ENCODE data around the gene ADAMTSL3.

DNA sequence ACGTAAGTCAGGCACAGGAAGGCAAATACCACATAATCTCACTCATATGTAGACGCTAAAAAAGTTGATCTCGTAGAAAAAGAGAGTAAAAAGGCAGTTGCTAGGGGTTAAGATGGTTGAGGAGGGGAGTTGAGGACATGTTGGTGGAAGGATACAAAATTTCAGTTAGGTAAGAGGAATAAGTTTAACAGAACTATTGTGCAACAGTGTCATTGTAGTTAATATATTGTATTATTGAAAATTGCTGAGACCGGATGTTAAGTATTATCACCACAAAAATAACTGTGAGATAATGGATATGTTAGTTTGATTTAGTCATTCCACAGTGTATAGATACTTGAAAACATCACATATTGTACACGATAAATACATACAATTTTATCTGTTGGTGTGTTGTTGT, 139.1 kb downstream of the ADAMTSL3 start:
- TF ChIP-seq, protein P1, sequence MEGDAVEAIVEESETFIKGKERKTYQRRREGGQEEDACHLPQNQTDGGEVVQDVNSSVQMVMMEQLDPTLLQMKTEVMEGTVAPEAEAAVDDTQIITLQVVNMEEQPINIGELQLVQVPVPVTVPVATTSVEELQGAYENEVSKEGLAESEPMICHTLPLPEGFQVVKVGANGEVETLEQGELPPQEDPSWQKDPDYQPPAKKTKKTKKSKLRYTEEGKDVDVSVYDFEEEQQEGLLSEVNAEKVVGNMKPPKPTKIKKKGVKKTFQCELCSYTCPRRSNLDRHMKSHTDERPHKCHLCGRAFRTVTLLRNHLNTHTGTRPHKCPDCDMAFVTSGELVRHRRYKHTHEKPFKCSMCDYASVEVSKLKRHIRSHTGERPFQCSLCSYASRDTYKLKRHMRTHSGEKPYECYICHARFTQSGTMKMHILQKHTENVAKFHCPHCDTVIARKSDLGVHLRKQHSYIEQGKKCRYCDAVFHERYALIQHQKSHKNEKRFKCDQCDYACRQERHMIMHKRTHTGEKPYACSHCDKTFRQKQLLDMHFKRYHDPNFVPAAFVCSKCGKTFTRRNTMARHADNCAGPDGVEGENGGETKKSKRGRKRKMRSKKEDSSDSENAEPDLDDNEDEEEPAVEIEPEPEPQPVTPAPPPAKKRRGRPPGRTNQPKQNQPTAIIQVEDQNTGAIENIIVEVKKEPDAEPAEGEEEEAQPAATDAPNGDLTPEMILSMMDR (conservative IDR thresholded peaks at IDR 0.05 in 1 of 2, IDR thresholded peaks at IDR 0.05 in 1 of 2; ENCODE audit: extremely low read depth in 1 of 2, insufficient read depth in 1 of 2, low read depth in 1 of 2, low read length in 2 of 2) = no peak
- no peak for TF ChIP-seq EZH2 (IDR thresholded peaks at IDR 0.05; ENCODE audit: borderline replicate concordance, low read length)

Data from mammary epithelial cell (primary cell).